ENCODE results near the gene PEF1. TPM values are rescaled to one million over a fixed set of nuclear protein-coding genes. Genes with fewer than 3 reads are reported as not detected.

Gene PEF1
- total and polyA plus RNA-seq, 2 donors (not counting 3 experiments of a cell fraction or from before 2014, with no cell fraction given) = 73.3 to 161 TPM

DNA sequence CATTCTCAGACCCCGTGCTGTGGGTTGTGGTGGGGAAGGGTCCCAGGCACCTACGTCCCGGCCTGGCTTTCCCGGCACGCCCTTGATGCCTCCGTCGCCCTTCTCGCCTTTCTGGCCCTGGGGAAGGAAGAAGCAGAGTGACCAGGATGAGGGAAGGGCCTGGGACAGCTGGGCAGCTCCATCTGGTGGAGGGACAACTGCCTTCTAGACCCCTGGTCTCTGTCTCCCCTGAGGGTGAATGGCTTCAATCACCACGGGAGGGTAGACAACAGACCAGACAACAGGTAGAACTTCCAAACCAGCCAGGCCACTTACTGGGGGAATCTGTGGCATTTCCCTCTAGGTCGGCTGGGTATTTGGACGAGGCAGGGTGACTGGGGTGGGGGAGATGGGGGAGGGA is 47.3 kb upstream of the PEF1 start:
- Histone ChIP-seq H3K9me3 (replicated peaks; ENCODE audit: control insufficient read depth, insufficient read depth, low read length) (no peaks in the 10 kb centered on the region), H4K20me1 (replicated peaks; ENCODE audit: control insufficient read depth, extremely low read depth, insufficient read depth, low read length) (no peaks in the 10 kb centered on the region), H3K4me1 (ENCODE audit: control insufficient read depth, extremely low read depth, insufficient read depth, low read length) (peaks cover 13% of the 10 kb centered on the region), H3K27me3 (ENCODE audit: control insufficient read depth in 2 of 2, insufficient read depth in 2 of 2, low read length in 2 of 2) (no peaks in the 10 kb centered on the region), H3K9ac (replicated peaks; ENCODE audit: extremely low read depth, insufficient read depth, low read length) (no peak overlapping the region), H3K79me2 (ENCODE audit: control insufficient read depth, insufficient read depth, low read length) (no peaks in the 10 kb centered on the region), H3K36me3 (ENCODE audit: control insufficient read depth in 2 of 2, extremely low read depth in 1 of 2, insufficient read depth in 2 of 2, low read length in 2 of 2) (no peaks in the 10 kb centered on the region), H3K4me3 (replicated peaks in 1 of 3; ENCODE audit: insufficient read depth in 1 of 3, low read depth in 1 of 3, low read length in 3 of 3) (no peak overlapping the region), H2AFZ (ENCODE audit: low read depth, low read length) (no peak overlapping the region), H3K4me2 (ENCODE audit: insufficient read depth, low read length) (no peak overlapping the region), H3K9me1 (replicated peaks; ENCODE audit: control insufficient read depth, extremely low read depth, insufficient read depth, low read length) (no peaks in the 10 kb centered on the region), H3K27ac (ENCODE audit: insufficient read depth, low read depth, low read length) (no peak overlapping the region)
- DNase-seq (ENCODE audit: low read depth, low spot score) (no peak), FAIRE-seq (no peak)
- BruUV-seq (replicated peaks) = no TSS peak
- TF ChIP-seq FOS (IDR thresholded peaks at IDR 0.05; ENCODE audit: borderline replicate concordance, insufficient read depth, low read length) = no peak
- no peak for TF ChIP-seq GATA2 (IDR thresholded peaks at IDR 0.05; ENCODE audit: insufficient read depth, insufficient read length, low read depth, low read length)
- TF ChIP-seq POLR2AphosphoS5 (IDR thresholded peaks at IDR 0.05; ENCODE audit: insufficient read depth, low read depth, low read length) = no peak
- no peak for TF ChIP-seq POLR2A (IDR thresholded peaks at IDR 0.05; ENCODE audit: low read depth, low read length)
- ChIA-PET CTCF (interaction anchor here (2.5 kb wide), 1 partner anchor 54 kb away, joined by 8 read pairs; no protein-coding TSS in a partner anchor), POLR2A (no interaction called here)
- intact Hi-C loops (cut with micrococcal nuclease) (no loop called here), dilution Hi-C loops (cut with MboI; ENCODE audit: extremely low pct_ligation_motif_present, low sequenced_read_pairs) (no loop called here)

DNA sequence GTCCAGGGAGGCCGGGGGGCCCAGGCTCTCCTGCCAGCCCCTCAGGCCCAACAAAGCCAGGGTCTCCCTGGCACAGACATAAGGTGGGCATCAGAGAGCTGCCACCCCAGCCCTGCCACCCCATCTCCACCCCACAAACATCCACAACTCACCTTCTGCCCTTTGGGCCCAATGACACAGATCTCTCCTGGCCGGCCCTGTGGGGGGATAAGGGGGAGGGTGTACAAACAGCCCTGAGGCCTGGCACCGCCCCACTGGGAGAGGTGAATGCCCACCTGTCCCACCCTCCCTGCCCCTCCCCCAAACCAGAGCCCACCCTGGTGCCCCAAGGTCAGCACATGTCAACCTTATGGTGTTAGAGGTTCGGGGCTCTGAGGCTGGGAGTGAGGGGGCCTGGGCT is 46.8 kb upstream of the PEF1 start:
- DNase-seq (ENCODE audit: low read depth, low spot score) = no peak
- intact Hi-C loops (cut with micrococcal nuclease) (no loop called here), dilution Hi-C loops (cut with MboI; ENCODE audit: extremely low pct_ligation_motif_present, low sequenced_read_pairs) (no loop called here)
- no peak overlapping the region for H3K9ac ChIP-seq (replicated peaks; ENCODE audit: extremely low read depth, insufficient read depth, low read length)
- ChIA-PET POLR2A (no interaction called here), CTCF (interaction anchor here (0.6 to 2.5 kb wide), 2 partner anchors 14 to 54 kb away, joined by 3 to 8 read pairs; no protein-coding TSS in a partner anchor)
- H3K27me3 ChIP-seq (ENCODE audit: control insufficient read depth in 2 of 2, insufficient read depth in 2 of 2, low read length in 2 of 2) = no peaks in the 10 kb centered on the region
- no peak for FAIRE-seq
- no peak for TF ChIP-seq FOS (IDR thresholded peaks at IDR 0.05; ENCODE audit: borderline replicate concordance, insufficient read depth, low read length)
- TF ChIP-seq MYC (IDR thresholded peaks at IDR 0.05; ENCODE audit: low read depth, low read length) = no peak
- TF ChIP-seq GATA2 (IDR thresholded peaks at IDR 0.05; ENCODE audit: insufficient read depth, insufficient read length, low read depth, low read length) = no peak
- TF ChIP-seq JUN (IDR thresholded peaks at IDR 0.05; ENCODE audit: borderline replicate concordance, insufficient read depth, insufficient read length, low read depth) = no peak
- TF ChIP-seq, protein P1, sequence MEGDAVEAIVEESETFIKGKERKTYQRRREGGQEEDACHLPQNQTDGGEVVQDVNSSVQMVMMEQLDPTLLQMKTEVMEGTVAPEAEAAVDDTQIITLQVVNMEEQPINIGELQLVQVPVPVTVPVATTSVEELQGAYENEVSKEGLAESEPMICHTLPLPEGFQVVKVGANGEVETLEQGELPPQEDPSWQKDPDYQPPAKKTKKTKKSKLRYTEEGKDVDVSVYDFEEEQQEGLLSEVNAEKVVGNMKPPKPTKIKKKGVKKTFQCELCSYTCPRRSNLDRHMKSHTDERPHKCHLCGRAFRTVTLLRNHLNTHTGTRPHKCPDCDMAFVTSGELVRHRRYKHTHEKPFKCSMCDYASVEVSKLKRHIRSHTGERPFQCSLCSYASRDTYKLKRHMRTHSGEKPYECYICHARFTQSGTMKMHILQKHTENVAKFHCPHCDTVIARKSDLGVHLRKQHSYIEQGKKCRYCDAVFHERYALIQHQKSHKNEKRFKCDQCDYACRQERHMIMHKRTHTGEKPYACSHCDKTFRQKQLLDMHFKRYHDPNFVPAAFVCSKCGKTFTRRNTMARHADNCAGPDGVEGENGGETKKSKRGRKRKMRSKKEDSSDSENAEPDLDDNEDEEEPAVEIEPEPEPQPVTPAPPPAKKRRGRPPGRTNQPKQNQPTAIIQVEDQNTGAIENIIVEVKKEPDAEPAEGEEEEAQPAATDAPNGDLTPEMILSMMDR (IDR thresholded peaks at IDR 0.05; ENCODE audit: extremely low read depth in 1 of 2, insufficient read depth in 1 of 2, low read depth in 1 of 2, low read length in 2 of 2) = no peak
- no peak for TF ChIP-seq POLR2A (IDR thresholded peaks at IDR 0.05; ENCODE audit: low read depth, low read length)
- TF ChIP-seq, protein P2, sequence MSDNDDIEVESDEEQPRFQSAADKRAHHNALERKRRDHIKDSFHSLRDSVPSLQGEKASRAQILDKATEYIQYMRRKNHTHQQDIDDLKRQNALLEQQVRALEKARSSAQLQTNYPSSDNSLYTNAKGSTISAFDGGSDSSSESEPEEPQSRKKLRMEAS (IDR thresholded peaks at IDR 0.05; ENCODE audit: insufficient read depth, insufficient read length) = no peak
- no peak for TF ChIP-seq EZH2 (IDR thresholded peaks at IDR 0.05; ENCODE audit: borderline replicate concordance, low read depth, low read length, severe bottlenecking)
- TF ChIP-seq POLR2AphosphoS5 (IDR thresholded peaks at IDR 0.05; ENCODE audit: insufficient read depth, low read depth, low read length) = no peak
- H3K4me2 ChIP-seq (ENCODE audit: insufficient read depth, low read length) = no peak overlapping the region
- H4K20me1 ChIP-seq (replicated peaks; ENCODE audit: control insufficient read depth, extremely low read depth, insufficient read depth, low read length) = no peaks in the 10 kb centered on the region
- no peak overlapping the region for H3K27ac ChIP-seq (ENCODE audit: insufficient read depth, low read depth, low read length)
- H3K9me1 ChIP-seq (replicated peaks; ENCODE audit: control insufficient read depth, extremely low read depth, insufficient read depth, low read length) = no peaks in the 10 kb centered on the region
- H3K36me3 ChIP-seq (ENCODE audit: control insufficient read depth in 2 of 2, extremely low read depth in 1 of 2, insufficient read depth in 2 of 2, low read length in 2 of 2) = no peaks in the 10 kb centered on the region
- H2AFZ ChIP-seq (ENCODE audit: low read depth, low read length) = no peak overlapping the region
- peaks cover 13% of the 10 kb centered on the region for H3K4me1 ChIP-seq (ENCODE audit: control insufficient read depth, extremely low read depth, insufficient read depth, low read length)
- no peaks in the 10 kb centered on the region for H3K9me3 ChIP-seq (replicated peaks; ENCODE audit: control insufficient read depth, insufficient read depth, low read length)
- no peak overlapping the region for H3K4me3 ChIP-seq (replicated peaks in 1 of 3; ENCODE audit: insufficient read depth in 1 of 3, low read depth in 1 of 3, low read length in 3 of 3)
- BruUV-seq (replicated peaks) = no TSS peak
- no peaks in the 10 kb centered on the region for H3K79me2 ChIP-seq (ENCODE audit: control insufficient read depth, insufficient read depth, low read length)
